Measurements from ENCODE around the gene URAD. TPM values are rescaled to one million over a fixed set of nuclear protein-coding genes. Genes with fewer than 3 reads are reported as not detected.
A peak's percentile ranks its signal among the peaks of the same experiment; 100 is the strongest.

URAD gene
- polyA plus RNA-seq, 2 of the 4 experiments (the other 2 are of a cell fraction) = not detected

DNA sequence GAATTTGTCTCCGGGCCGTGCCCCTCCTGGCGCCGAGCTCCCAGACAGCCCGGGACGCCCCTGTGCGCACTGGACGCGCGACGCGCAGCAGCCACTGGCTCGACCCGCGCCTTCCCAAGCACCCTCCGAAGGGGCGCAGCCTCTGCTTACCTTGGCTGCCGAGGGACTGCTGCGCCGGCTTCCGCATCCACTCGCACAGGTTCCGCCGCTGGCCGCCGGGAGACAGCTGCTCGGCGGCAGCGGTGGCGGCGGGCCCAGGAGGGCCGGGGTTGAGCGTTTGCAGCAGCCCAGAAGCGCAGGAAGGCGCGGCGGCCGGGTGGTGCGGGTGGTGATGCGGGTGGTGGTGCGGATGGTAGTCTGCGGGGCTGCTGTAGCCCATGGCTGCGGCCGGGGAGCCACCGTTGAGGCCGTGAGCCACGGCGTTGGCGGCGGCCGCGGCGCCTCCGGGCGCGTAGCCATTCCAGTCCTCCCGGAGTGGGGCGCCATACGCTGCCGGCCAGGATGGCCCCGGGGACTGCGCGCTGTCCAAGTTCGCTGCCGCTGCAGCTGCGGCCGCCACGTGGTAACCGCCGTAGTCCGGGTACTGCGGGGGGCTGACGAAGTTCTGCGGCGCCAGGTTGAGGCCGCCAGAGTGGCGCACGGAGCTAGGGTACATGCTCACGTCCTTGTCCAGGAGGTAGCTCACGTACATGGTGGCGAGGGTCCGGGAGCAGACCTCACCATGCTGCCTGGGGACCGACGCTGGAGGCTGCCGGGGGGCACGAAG, 20.0 kb downstream of the URAD start:
- peak overlapping the region; percentile 36 to 79; a peak in 4 of 6 replicates for H3K27ac ChIP-seq
- CTCF ChIA-PET = interaction anchor here (0.7 to 6.3 kb wide), 8 partner anchors 14 to 1021 kb away, joined by 3 to 32 read pairs (median 6); no protein-coding TSS in a partner anchor
- FAIRE-seq = no peak

DNA sequence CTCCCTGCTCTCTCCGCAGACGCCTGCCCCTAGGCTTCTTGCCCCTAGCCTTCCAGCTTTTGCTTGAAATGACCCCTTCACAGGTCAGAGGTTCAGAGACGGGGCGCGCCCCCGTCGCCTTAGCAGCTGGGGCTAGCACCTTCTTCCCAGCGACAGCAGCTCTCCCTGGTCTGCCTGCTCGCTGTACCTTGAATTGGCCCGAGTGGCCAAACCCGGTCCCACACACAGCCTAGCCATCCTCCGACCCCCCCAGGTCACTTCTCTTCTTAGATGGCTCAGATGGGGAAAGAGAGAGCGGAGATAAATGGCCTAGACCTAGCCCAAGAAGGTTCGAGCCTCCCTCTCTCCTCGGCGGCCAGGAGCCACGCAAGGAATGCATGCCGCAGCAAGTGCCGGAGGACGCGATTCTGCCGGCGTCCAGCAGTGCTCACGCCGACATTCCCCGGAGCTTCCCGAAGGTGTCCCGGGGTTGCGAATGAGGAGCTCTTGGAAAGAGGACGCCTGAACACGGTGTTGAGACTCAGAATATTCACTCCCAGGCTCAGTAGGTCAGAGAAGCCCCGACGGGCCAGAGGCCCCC, 20.7 kb downstream of the URAD start:
- Histone ChIP-seq H3K4me3 (peak overlapping the region; percentile 56), H3K4me1 (no peaks in the 10 kb centered on the region), H3K27ac (peak overlapping the region in 1 of 2 experiments; percentile 79; a peak in 4 of 6 replicates), H3K4me2 (peak overlapping the region; percentile 96), H3K9me3 (no peaks in the 10 kb centered on the region)
- no peak for FAIRE-seq
- ChIA-PET CTCF (interaction anchor here (0.7 to 6.3 kb wide), 8 partner anchors 15 to 1021 kb away, joined by 3 to 32 read pairs (median 6); no protein-coding TSS in a partner anchor), POLR2A (interaction anchor here (1.6 kb wide), 1 partner anchor 14 kb away, joined by 7 read pairs; no protein-coding TSS in a partner anchor)
- DNase-seq (ENCODE audit: low read depth in 1 of 2, low spot score in 1 of 2) = peak in 1 of 2 experiments; percentile 39
- peak; percentile 51 to 72; a peak in 4 of 6 replicates for ATAC-seq
- WGBS (ENCODE audit: missing lambda C conversion rate) = 60% methylated on average over 13 of the region's 33 CpGs
- TF ChIP-seq ZC3H11A (IDR thresholded peaks at IDR 0.05) (no peak), BHLHE40 (IDR thresholded peaks at IDR 0.05; ENCODE audit: low read depth, low read length) (no peak), EHF (CRISPR knock-in tag; IDR thresholded peaks at IDR 0.05) (no peak), HEYL (CRISPR knock-in tag; IDR thresholded peaks at IDR 0.05) (no peak), FOSL2 (IDR thresholded peaks at IDR 0.05) (no peak), FOSL2 (CRISPR knock-in tag; IDR thresholded peaks at IDR 0.05) (no peak), E2F6 (IDR thresholded peaks at IDR 0.05; ENCODE audit: borderline replicate concordance, low read depth) (no peak), JUNB (IDR thresholded peaks at IDR 0.05) (no peak)

More for the DNA sequence above, 20.0 kb downstream of the URAD start:
- WGBS (ENCODE audit: missing lambda C conversion rate) = 0% methylated on average over 1 of the region's 86 CpGs
- peak; percentile 59; the same call in 1 of the 2 replicates for TF ChIP-seq HDAC2 (IDR thresholded peaks at IDR 0.05)
- no peak for TF ChIP-seq RAD21 (conservative IDR thresholded peaks at IDR 0.05 in 1 of 2, IDR thresholded peaks at IDR 0.05 in 1 of 2)
- TF ChIP-seq, protein P1, sequence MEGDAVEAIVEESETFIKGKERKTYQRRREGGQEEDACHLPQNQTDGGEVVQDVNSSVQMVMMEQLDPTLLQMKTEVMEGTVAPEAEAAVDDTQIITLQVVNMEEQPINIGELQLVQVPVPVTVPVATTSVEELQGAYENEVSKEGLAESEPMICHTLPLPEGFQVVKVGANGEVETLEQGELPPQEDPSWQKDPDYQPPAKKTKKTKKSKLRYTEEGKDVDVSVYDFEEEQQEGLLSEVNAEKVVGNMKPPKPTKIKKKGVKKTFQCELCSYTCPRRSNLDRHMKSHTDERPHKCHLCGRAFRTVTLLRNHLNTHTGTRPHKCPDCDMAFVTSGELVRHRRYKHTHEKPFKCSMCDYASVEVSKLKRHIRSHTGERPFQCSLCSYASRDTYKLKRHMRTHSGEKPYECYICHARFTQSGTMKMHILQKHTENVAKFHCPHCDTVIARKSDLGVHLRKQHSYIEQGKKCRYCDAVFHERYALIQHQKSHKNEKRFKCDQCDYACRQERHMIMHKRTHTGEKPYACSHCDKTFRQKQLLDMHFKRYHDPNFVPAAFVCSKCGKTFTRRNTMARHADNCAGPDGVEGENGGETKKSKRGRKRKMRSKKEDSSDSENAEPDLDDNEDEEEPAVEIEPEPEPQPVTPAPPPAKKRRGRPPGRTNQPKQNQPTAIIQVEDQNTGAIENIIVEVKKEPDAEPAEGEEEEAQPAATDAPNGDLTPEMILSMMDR (IDR thresholded peaks at IDR 0.05) = no peak
- no peak for TF ChIP-seq CBX8 (IDR thresholded peaks at IDR 0.05)
- TF ChIP-seq BHLHE40 (IDR thresholded peaks at IDR 0.05; ENCODE audit: low read depth, low read length) = no peak
- TF ChIP-seq USF2 (IDR thresholded peaks at IDR 0.05) = no peak
- no peak for TF ChIP-seq FOSL2 (IDR thresholded peaks at IDR 0.05)
- no peak for TF ChIP-seq FOSL2 (CRISPR knock-in tag; IDR thresholded peaks at IDR 0.05)
- 0 out of 2 replicates have a peak, but pooled peaks have one; percentile 29 for TF ChIP-seq MAX (IDR thresholded peaks at IDR 0.05)
- Histone ChIP-seq H3K4me2 (peak overlapping the region; percentile 96), H3K4me1 (no peaks in the 10 kb centered on the region), H3K4me3 (peak overlapping the region; percentile 56), H3K9me3 (no peaks in the 10 kb centered on the region)
- ATAC-seq = peak; percentile 61 to 87
- POLR2A ChIA-PET = interaction anchor here (1.6 kb wide), 1 partner anchor 14 kb away, joined by 7 read pairs; no protein-coding TSS in a partner anchor
- DNase-seq (ENCODE audit: low read depth in 1 of 2, low spot score in 1 of 2) = peak in 1 of 2 experiments; percentile 36

GRCh38 chr13:27967203-27967735, 21.2 kb downstream of the URAD start:
- DNase-seq (ENCODE audit: low read depth in 1 of 2, low spot score in 1 of 2) (no peak), ATAC-seq (no peak), FAIRE-seq (no peak)
- TF ChIP-seq CHD4 (IDR thresholded peaks at IDR 0.05; ENCODE audit: borderline replicate concordance) = no peak
- TF ChIP-seq FOXS1 (CRISPR knock-in tag; IDR thresholded peaks at IDR 0.05) = no peak
- no peak for TF ChIP-seq NFE2L2 (conservative IDR thresholded peaks at IDR 0.05; ENCODE audit: low read length)
- TF ChIP-seq JUN (IDR thresholded peaks at IDR 0.05) = no peak
- no peak for TF ChIP-seq ZFP36 (IDR thresholded peaks at IDR 0.05; ENCODE audit: borderline replicate concordance, partially characterized antibody)
- no peak for TF ChIP-seq KDM1A (IDR thresholded peaks at IDR 0.05; ENCODE audit: low read depth)
- TF ChIP-seq ELK1 (IDR thresholded peaks at IDR 0.05; ENCODE audit: low read depth, low read length) = no peak
- WGBS (ENCODE audit: missing lambda C conversion rate) = 88% methylated on average over 12 of the region's 18 CpGs
- ChIA-PET CTCF (interaction anchor here (0.7 to 6.3 kb wide), 8 partner anchors 14 to 1020 kb away, joined by 3 to 32 read pairs (median 6); no protein-coding TSS in a partner anchor), POLR2A (no interaction called here)
- Histone ChIP-seq H3K4me1 (no peaks in the 10 kb centered on the region), H3K4me2 (peak overlapping the region; percentile 96; the same call in 2 of the 3 replicates), H3K9me3 (no peaks in the 10 kb centered on the region), H3K4me3 (peak overlapping the region; percentile 56; the same call in 1 of the 3 replicates), H3K27ac (no peak overlapping the region)
